K562 (cell line): ENCODE results near the gene NT5C2. TPM values are rescaled to one million over a fixed set of nuclear protein-coding genes. Genes with fewer than 3 reads are reported as not detected.

Source experiments
- ATAC-seq: fragments of 200-7000 bp; cut with Tn5 transposase; 3 replicates; pipeline ENCODE4 v1.9.1; 2020; ENCODE audit warnings: moderate library complexity
- BruUV-seq: library from RNA; stranded (reverse); fragments of 400-500 nt; replicated peaks from 2 replicates; lab custom pipeline; 2021; lab: Mats Ljungman, UMichigan
- CTCF ChIA-PET: fragments of 300-600 bp; formaldehyde crosslinking; extraction: SDS; loops from one replicate; lab custom pipeline; 2021; ENCODE audit warnings: low intra/inter-chr PET ratio; lab: Yijun Ruan, JAX
- POLR2A ChIA-PET: fragments of 300-600, 350-650 bp; sonication (Branson Sonifier 250); formaldehyde crosslinking; extraction: SDS; loops from one replicate; lab custom pipeline; 2021; ENCODE audit warnings: antibody characterized with exemption, inconsistent platforms; lab: Yijun Ruan, JAX
- DNase-seq, 4 experiments: peaks; one replicate each; pipeline versions ENCODE4 v3.0.0 to v3.0.0-alpha.2; 2011 to 2018; ENCODE audit warnings: low spot score in 3 of 4, mixed read lengths in 3 of 4; ENCODE audit errors: extremely low read depth in 1 of 4
- FAIRE-seq: peaks from 2 replicates; lab custom pipeline; 2011; peaks lifted over from hg19 to GRCh38; lab: Jason Lieb, UNC
- H2AFZ ChIP-seq: 2 replicates; pipeline ENCODE4 v1.6.0; 2011; ENCODE audit warnings: low read depth, low read length, control low read depth, inconsistent platforms
- H3K27ac ChIP-seq: fragments of 200-600 bp; 3 replicates; pipeline ENCODE4 v1.8.0; 2011; ENCODE audit warnings: low read depth, mild to moderate bottlenecking, control low read depth, inconsistent platforms, low read length, moderate library complexity, mixed read lengths; ENCODE audit errors: extremely low read depth
- H3K27me3 ChIP-seq, 2 experiments: fragments of 300-600 bp in 1 of 2; 2 replicates in 1 of 2; 3 replicates in 1 of 2; pipeline versions ENCODE4 v1.6.0 to v1.8.0; 2011; ENCODE audit warnings: inconsistent platforms in 2 of 2, low read length in 2 of 2, mild to moderate bottlenecking in 1 of 2, mixed read lengths in 1 of 2, moderate library complexity in 1 of 2; ENCODE audit not compliant: control insufficient read depth in 2 of 2, insufficient read depth in 2 of 2
- H3K36me3 ChIP-seq: fragments of 300-600 bp; 3 replicates; pipeline ENCODE4 v1.8.0; 2011; ENCODE audit warnings: mild to moderate bottlenecking, low read length, inconsistent platforms; ENCODE audit not compliant: control insufficient read depth, insufficient read depth
- H3K4me1 ChIP-seq, 2 experiments: fragments of 200-600 bp in 1 of 2; replicated peaks in 1 of 2; 2 replicates in 1 of 2; 3 replicates in 1 of 2; pipeline versions ENCODE4 v1.5.1 to v1.8.0; 2011; ENCODE audit warnings: inconsistent platforms in 2 of 2, low read length in 2 of 2, mild to moderate bottlenecking in 1 of 2, mixed read lengths in 1 of 2, moderate library complexity in 1 of 2; ENCODE audit not compliant: control insufficient read depth in 2 of 2, insufficient read depth in 2 of 2
- H3K4me2 ChIP-seq: 2 replicates; pipeline ENCODE4 v1.6.1; 2011; ENCODE audit warnings: low read length, control low read depth, inconsistent platforms, mixed read lengths; ENCODE audit not compliant: insufficient read depth
- H3K4me3 ChIP-seq: fragments of 200-600 bp; sonication (generic), shearing (Covaris generic); 2 replicates; pipeline ENCODE4 v1.5.1; 2016; ENCODE audit warnings: control low read depth, inconsistent platforms
- H3K79me2 ChIP-seq: fragments of 200-600 bp; 3 replicates; pipeline ENCODE4 v1.8.0; 2011; ENCODE audit warnings: low read length, inconsistent platforms; ENCODE audit not compliant: control insufficient read depth, insufficient read depth
- H3K9ac ChIP-seq, 2 experiments: 2 replicates each; pipeline versions ENCODE4 v1.6.0 to v1.6.1; 2011; ENCODE audit warnings: low read depth in 2 of 2, low read length in 2 of 2, control low read depth in 1 of 2, inconsistent platforms in 1 of 2, mild to moderate bottlenecking in 1 of 2, mixed read lengths in 1 of 2; ENCODE audit not compliant: insufficient read depth in 1 of 2
- H3K9me1 ChIP-seq: one replicate; pipeline ENCODE4 v1.6.0; 2011; ENCODE audit warnings: inconsistent platforms, mild to moderate bottlenecking, low read length, moderate library complexity; ENCODE audit not compliant: control insufficient read depth, insufficient read depth
- H3K9me3 ChIP-seq: replicated peaks from 2 replicates; pipeline ENCODE4 v1.5.1; 2011; ENCODE audit warnings: low read depth, low read length, inconsistent platforms; ENCODE audit not compliant: control insufficient read depth, insufficient read depth
- H4K20me1 ChIP-seq: replicated peaks from 2 replicates; pipeline ENCODE4 v1.6.1; 2011; ENCODE audit warnings: low read length, inconsistent platforms, mixed read lengths; ENCODE audit not compliant: control insufficient read depth, insufficient read depth
- CGGBP1 ChIP-seq: fragments of 250-450 bp; sonication (Bioruptor Pico); IDR thresholded peaks from 2 replicates; pipeline ENCODE4 v1.9.0; 2021; ENCODE audit warnings: mild to moderate bottlenecking
- CHD4 ChIP-seq: fragments of 200-600 bp; sonication (generic); IDR thresholded peaks from 3 replicates; pipeline ENCODE4 v1.6.1; 2012; ENCODE audit warnings: low read depth, mild to moderate bottlenecking, mixed read lengths, low read length, inconsistent platforms; ENCODE audit not compliant: insufficient read depth, insufficient replicate concordance, poor library complexity, severe bottlenecking
- EGR1 ChIP-seq: fragments of 450-650 bp; conservative IDR thresholded peaks from 2 replicates; pipeline ENCODE4 v1.6.1; 2017; ENCODE audit warnings: mild to moderate bottlenecking
- ESRRB ChIP-seq: fragments of 250-450 bp; sonication (Bioruptor Pico); IDR thresholded peaks from 2 replicates; pipeline ENCODE4 v1.5.0; 2020; ENCODE audit warnings: mild to moderate bottlenecking, moderate library complexity, borderline replicate concordance
- HOXB6 ChIP-seq: fragments of 250-450 bp; sonication (Bioruptor Pico); IDR thresholded peaks from 2 replicates; pipeline ENCODE4 v1.5.1; 2022; ENCODE audit warnings: mild to moderate bottlenecking, borderline replicate concordance
- JUND ChIP-seq, 2 experiments: IDR thresholded peaks; 2 replicates in 1 of 2; 3 replicates in 1 of 2; pipeline ENCODE4 v1.6.1; 2011; ENCODE audit warnings: borderline replicate concordance in 2 of 2, low read depth in 2 of 2, low read length in 2 of 2, improper control_type of control experiment in 1 of 2, missing biosample characterization in 1 of 2, missing genetic modification characterization in 1 of 2, missing genetic modification reagents in 1 of 2
- NKRF ChIP-seq: fragments of 450-650 bp; IDR thresholded peaks from 2 replicates; pipeline ENCODE4 v1.6.1; 2016; ENCODE audit warnings: borderline replicate concordance
- RAD21 ChIP-seq, 2 experiments: fragments of 250-450 bp in 1 of 2; fragments of 450-650 bp in 1 of 2; sonication (Bioruptor Pico) in 1 of 2; formaldehyde crosslinking in 1 of 2; IDR thresholded peaks in 1 of 2; conservative IDR thresholded peaks in 1 of 2; 2 replicates each; pipeline versions ENCODE4 v1.4.0 to v1.8.0; 2020 to 2022; ENCODE audit warnings: mild to moderate bottlenecking in 2 of 2, moderate library complexity in 1 of 2
- STAG1 ChIP-seq: sonication (generic); formaldehyde crosslinking; IDR thresholded peaks from 2 replicates; pipeline ENCODE4 v1.5.0; 2020; ENCODE audit warnings: missing genetic modification reagents, borderline replicate concordance
- TAF15 ChIP-seq: fragments of 200-400 bp; formaldehyde crosslinking; IDR thresholded peaks from 2 replicates; pipeline ENCODE4 v1.6.1; 2017; ENCODE audit warnings: mild to moderate bottlenecking, low read depth, low read length, moderate library complexity
- USF2 ChIP-seq: sonication (generic); formaldehyde crosslinking; IDR thresholded peaks from 2 replicates; pipeline ENCODE4 v1.5.0; 2020; ENCODE audit warnings: missing genetic modification reagents
- XRCC4 ChIP-seq: IDR thresholded peaks from one replicate; pipeline ENCODE4 v1.6.1; 2011; ENCODE audit not compliant: insufficient read depth, insufficient read length; ENCODE audit errors: extremely low read depth
- ZBTB43 ChIP-seq: sonication (generic); formaldehyde crosslinking; IDR thresholded peaks from 2 replicates; pipeline ENCODE4 v1.8.0; 2023; ENCODE audit warnings: mild to moderate bottlenecking, missing genetic modification reagents
- ZNF224 ChIP-seq: sonication (generic); formaldehyde crosslinking; IDR thresholded peaks from 2 replicates; pipeline ENCODE4 v1.8.0; 2022; ENCODE audit warnings: mild to moderate bottlenecking, missing genetic modification reagents
- ZNF584 ChIP-seq: fragments of 200-800 bp; sonication (Bioruptor generic); IDR thresholded peaks from 2 replicates; pipeline ENCODE4 v1.6.1; 2016; ENCODE audit warnings: low read depth, mild to moderate bottlenecking, missing genetic modification characterization, missing compliant biosample characterization
- WGBS: fragments of 100-300 bp; shearing (Covaris generic); methylation state at CpG from one replicate; pipeline ENCODE4 v1.1.6; 2016; ENCODE audit warnings: low coverage, mixed read lengths; ENCODE audit not compliant: insufficient coverage; ENCODE audit errors: missing lambda C conversion rate; 5-methylcytosine and 5-hydroxymethylcytosine counted together
- in situ Hi-C: fragments of 300-500 bp; cut with MboI; formaldehyde crosslinking; loops from 4 replicates; pipeline ENCODE4 v1.15.0; 2018; ENCODE audit warnings: inconsistent platforms, mixed read lengths
- intact Hi-C: fragments of 100-400 bp; cut with micrococcal nuclease; formaldehyde crosslinking; loops from 2 replicates; pipeline ENCODE4 v1.14.2; 2022
- polyA plus RNA-seq, 8 experiments: library from polyadenylated mRNA; depleted of rRNA in 4 of 8; stranded (reverse) in 5 of 8; unstranded in 3 of 8; fragments of >200 nt; fragmentation: Nextera tagmentation in 2 of 8; fragmentation: Illumina TruSeq in 1 of 8; extraction: Ambion mirVana in 2 of 8; extraction: Trizol in 1 of 8; gene quantifications; 2 replicates each; pipeline versions ENCODE4 v1.2.1 to v1.2.3, GENCODE V29; 2011 to 2014; ENCODE audit warnings: inconsistent platforms in 1 of 8, missing spikeins in 1 of 8
- total RNA-seq, 7 experiments: library from RNA; depleted of rRNA in 6 of 7; stranded (reverse); fragments of >200 nt in 6 of 7; fragmentation: Illumina TruSeq in 2 of 7; extraction: Trizol in 2 of 7; gene quantifications; 2 replicates each; pipeline versions ENCODE4 v1.2.1 to v1.2.3, GENCODE V29; 2011 to 2021; ENCODE audit warnings: low replicate concordance in 1 of 7

Gene NT5C2
- total and polyA plus RNA-seq, 9 of the 15 experiments (the other 6 are each of a cell fraction or from before 2014, with no cell fraction given): 11.3 to 45.2 (median 27.7) TPM

- Histone ChIP-seq H3K79me2 (no peaks in the 10 kb centered on the region), H3K4me2 (no peak overlapping the region), H3K9me1 (no peaks in the 10 kb centered on the region), H3K4me3 (no peak overlapping the region), H3K9me3 (no peaks in the 10 kb centered on the region), H3K36me3 (no peaks in the 10 kb centered on the region), H3K9ac (no peak overlapping the region), H2AFZ (no peak overlapping the region), H4K20me1 (0 out of 2 replicates have a peak, but pooled peaks cover 4% of the 10 kb centered on the region), H3K4me1 (no peaks in the 10 kb centered on the region), H3K27ac (no peak overlapping the region), H3K27me3 (no peaks in the 10 kb centered on the region)
- intact Hi-C loops: loop anchor here (5.0 kb wide), 1 partner anchor 341 kb away; no protein-coding TSS in a partner anchor
- DNase-seq (peak in 1 of 4 experiments; percentile 14), FAIRE-seq (no peak), ATAC-seq (no peak)
- ChIA-PET POLR2A (interaction anchor here (0.6 to 0.7 kb wide), 2 partner anchors 56 to 141 kb away, joined by 3 to 4 read pairs; no protein-coding TSS in a partner anchor), CTCF (interaction anchor here (2.3 to 4.2 kb wide), 3 partner anchors 151 to 339 kb away, joined by 11 to 61 read pairs (median 13); partner anchors contain the start of gene CNNM2)
- in situ Hi-C loops: loop anchor here (5.0 kb wide), 1 partner anchor 341 kb away; no protein-coding TSS in a partner anchor
- WGBS: 72% methylated on average over 6 of the region's 6 CpGs
- BruUV-seq: no TSS peak
- TF ChIP-seq RAD21 (CRISPR knock-in tag; conservative IDR thresholded peaks at IDR 0.05 in 1 of 2, IDR thresholded peaks at IDR 0.05 in 1 of 2) (peak in 1 of 2 experiments; percentile 60; a peak in 2 of 4 replicates), EGR1 (no peak), NKRF (no peak), CHD4 (no peak), ESRRB (CRISPR knock-in tag) (no peak), TAF15 (no peak), JUND (IDR thresholded peaks at IDR 0.05; ENCODE audit: borderline replicate concordance, low read depth, low read length) (no peak), JUND (tag; IDR thresholded peaks at IDR 0.05; ENCODE audit: borderline replicate concordance, low read depth, low read length) (no peak), ZNF224 (no peak), HOXB6 (CRISPR knock-in tag) (no peak), STAG1 (CRISPR knock-in tag) (peak; percentile 28; the same call in 1 of the 2 replicates), XRCC4 (no peak), ZBTB43 (CRISPR knock-in tag) (no peak), USF2 (CRISPR knock-in tag) (no peak), CGGBP1 (CRISPR knock-in tag) (no peak), ZNF584 (no peak)
Observed at GRCh38 chr10:103067956-103068355, 125.1 kb downstream of the NT5C2 start.
